GM12891 (cell line): ENCODE measurements around the gene CYFIP2.

ENCODE experiments used
- POLR2A ChIP-seq: IDR thresholded peaks from 2 replicates; pipeline ENCODE4 v1.6.1; 2011; ENCODE audit warnings: low read depth, low read length, control low read depth
- SPI1 ChIP-seq: IDR thresholded peaks from 2 replicates; pipeline ENCODE4 v1.6.1; 2011; ENCODE audit warnings: low read depth, low read length, control low read depth

- TF ChIP-seq SPI1, result no peak
- no peak for TF ChIP-seq POLR2A
These were observed 79.1 kb downstream of the CYFIP2 start for GRCh38 chr5:157345067-157345466.
